Skeletal muscle tissue (tissue), 4 donors: ENCODE data around the gene GCNA. TPM values are rescaled to one million over a fixed set of nuclear protein-coding genes. Genes with fewer than 3 reads are reported as not detected.
A peak's percentile ranks its signal among the peaks of the same experiment; 100 is the strongest.

Source experiments
- H3K27ac ChIP-seq: one replicate; pipeline ENCODE4 v1.7.0; 2013; ENCODE audit warnings: mild to moderate bottlenecking, low read depth, low read length, inconsistent platforms
- H3K27me3 ChIP-seq, 3 donors: one replicate each; pipeline ENCODE4 v1.7.0; 2013; ENCODE audit warnings: low read length in 3 of 3; ENCODE audit not compliant: control insufficient read depth in 3 of 3, insufficient read depth in 3 of 3
- H3K36me3 ChIP-seq, 3 donors: one replicate each; pipeline ENCODE4 v1.7.0; 2013; ENCODE audit warnings: low read length in 3 of 3; ENCODE audit not compliant: control insufficient read depth in 3 of 3, insufficient read depth in 3 of 3
- H3K4me1 ChIP-seq, 3 donors: one replicate each; pipeline ENCODE4 v1.7.0; 2013; ENCODE audit warnings: low read length in 3 of 3, mild to moderate bottlenecking in 3 of 3; ENCODE audit not compliant: control insufficient read depth in 3 of 3, insufficient read depth in 3 of 3
- H3K4me3 ChIP-seq, 3 donors: one replicate each; pipeline ENCODE4 v1.7.0; 2013; ENCODE audit warnings: low read length in 3 of 3
- H3K9ac ChIP-seq, 3 donors: one replicate each; pipeline ENCODE4 v1.7.0; 2013; ENCODE audit warnings: low read length in 3 of 3, mild to moderate bottlenecking in 3 of 3, moderate library complexity in 2 of 3, low read depth in 1 of 3
- H3K9me3 ChIP-seq, 3 donors: one replicate each; pipeline ENCODE4 v1.7.0; 2013; ENCODE audit warnings: low read length in 3 of 3; ENCODE audit not compliant: control insufficient read depth in 3 of 3
- total RNA-seq: library from RNA; depleted of rRNA; stranded (reverse); fragments of >200 nt; gene quantifications from one replicate; pipeline ENCODE4 v1.2.3, GENCODE V29; 2014
- donor health status: Osteomylitis.

Gene GCNA
- 2.6 TPM for total RNA-seq

- peaks cover 5 to 11% (median 5%) of the 10 kb centered on the region in 3 donors for H3K36me3 ChIP-seq
- H3K4me3 ChIP-seq = no peak within 1 kb of the TSS
- no peak within 1 kb of the TSS for H3K27ac ChIP-seq
- no peaks in the 10 kb centered on the region for H3K4me1 ChIP-seq
- no peaks in the 10 kb centered on the region for H3K27me3 ChIP-seq
- no peak within 1 kb of the TSS for H3K9ac ChIP-seq
- H3K9me3 ChIP-seq = no peaks in the 10 kb centered on the region
Measured at GRCh38 chrX:71578253-71579135, at the start of gene GCNA. Gene GCNA, plus strand, starts transcription at chrX:71578437. Its CDS starts 2,385 bp downstream, at chrX:71580822.

- Histone ChIP-seq H3K4me3 (peak overlapping the region; percentile 60 to 99 (median 61)), H3K9ac (peak overlapping the region; percentile 61 to 92 (median 65)), H3K36me3 (no peaks in the 10 kb centered on the region), H3K27me3 (no peaks in the 10 kb centered on the region), H3K9me3 (no peaks in the 10 kb centered on the region), H3K27ac (peak overlapping the region; percentile 87), H3K4me1 (peaks cover 0 to 9% (median 4%) of the 10 kb centered on the region in 3 donors)
Measured at GRCh38 chrX:71532078-71532752, 46.0 kb upstream of the GCNA start.

- Histone ChIP-seq H3K9me3 (no peaks in the 10 kb centered on the region), H3K27ac (peak within 1 kb of the TSS; percentile 87), H3K36me3 (peaks cover 0 to 2% (median 0%) of the 10 kb centered on the region in 3 donors), H3K9ac (peak within 1 kb of the TSS; percentile 92 to 93 (median 93)), H3K27me3 (no peaks in the 10 kb centered on the region), H3K4me1 (peaks cover 2 to 12% (median 8%) of the 10 kb centered on the region in 3 donors), H3K4me3 (peak within 1 kb of the TSS; percentile 94 to 99 (median 95))
Measured at GRCh38 chrX:71532753-71533425, 45.3 kb upstream of the GCNA start, which contains the start of gene OGT. Gene OGT, plus strand, starts transcription at chrX:71533104. Its CDS starts 196 bp downstream, at chrX:71533300.

GRCh38 chrX:71533516-71533850 lies 44.8 kb upstream of the GCNA start:
- Histone ChIP-seq H3K9me3 (no peaks in the 10 kb centered on the region), H3K4me3 (peak overlapping the region; percentile 94 to 99 (median 95))

GRCh38 chrX:71533851-71534561 lies 44.2 kb upstream of the GCNA start:
- no peaks in the 10 kb centered on the region for H3K27me3 ChIP-seq
- H3K27ac ChIP-seq = peak overlapping the region; percentile 87
- H3K9me3 ChIP-seq = no peaks in the 10 kb centered on the region
- H3K4me1 ChIP-seq = peaks cover 2 to 13% (median 10%) of the 10 kb centered on the region in 3 donors
- peaks cover 0 to 2% (median 0%) of the 10 kb centered on the region in 3 donors for H3K36me3 ChIP-seq
- H3K9ac ChIP-seq = peak overlapping the region; percentile 92 to 93 (median 93)
- peak overlapping the region; percentile 94 to 99 (median 95) for H3K4me3 ChIP-seq

More at GRCh38 chrX:71533516-71533850, 44.8 kb upstream of the GCNA start:
- no peaks in the 10 kb centered on the region for H3K27me3 ChIP-seq
- peaks cover 2 to 13% (median 10%) of the 10 kb centered on the region in 3 donors for H3K4me1 ChIP-seq
- H3K27ac ChIP-seq = peak overlapping the region; percentile 87
- H3K36me3 ChIP-seq = peaks cover 0 to 2% (median 0%) of the 10 kb centered on the region in 3 donors
- peak overlapping the region; percentile 92 to 93 (median 93) for H3K9ac ChIP-seq

GRCh38 chrX:71534773-71535544 lies 43.3 kb upstream of the GCNA start:
- peaks cover 7 to 18% (median 15%) of the 10 kb centered on the region in 3 donors for H3K4me1 ChIP-seq
- peaks cover 0 to 2% (median 2%) of the 10 kb centered on the region in 3 donors for H3K36me3 ChIP-seq
- peak overlapping the region; percentile 92 to 93 (median 93) for H3K9ac ChIP-seq
- peak overlapping the region; percentile 87 for H3K27ac ChIP-seq
- H3K9me3 ChIP-seq = no peaks in the 10 kb centered on the region
- peak overlapping the region; percentile 94 to 99 (median 95) for H3K4me3 ChIP-seq
- no peaks in the 10 kb centered on the region for H3K27me3 ChIP-seq

- Histone ChIP-seq H3K4me1 (peaks cover 14 to 25% (median 23%) of the 10 kb centered on the region in 3 donors), H3K9ac (peak overlapping the region in 1 of 3 donors; percentile 54)
Measured at GRCh38 chrX:71536285-71536684, 42.0 kb upstream of the GCNA start.

GRCh38 chrX:71537743-71538142 lies 40.5 kb upstream of the GCNA start:
- Histone ChIP-seq H3K4me3 (peak overlapping the region in 1 of 3 donors; percentile 31), H3K36me3 (peaks cover 0 to 2% (median 2%) of the 10 kb centered on the region in 3 donors), H3K9ac (peak overlapping the region in 1 of 3 donors; percentile 20), H3K27me3 (no peaks in the 10 kb centered on the region), H3K4me1 (peaks cover 24 to 30% (median 27%) of the 10 kb centered on the region in 3 donors), H3K9me3 (no peaks in the 10 kb centered on the region), H3K27ac (no peak overlapping the region)

More at GRCh38 chrX:71536285-71536684, 42.0 kb upstream of the GCNA start:
- Histone ChIP-seq H3K27ac (no peak overlapping the region), H3K9me3 (no peaks in the 10 kb centered on the region), H3K27me3 (no peaks in the 10 kb centered on the region), H3K4me3 (peak overlapping the region; percentile 39 to 99 (median 54)), H3K36me3 (peaks cover 0 to 2% (median 2%) of the 10 kb centered on the region in 3 donors)
